K562 (cell line): ENCODE measurements around the gene UBTD1. TPM values are rescaled to one million over a fixed set of nuclear protein-coding genes. Genes with fewer than 3 reads are reported as not detected.

Experiments used
- FOXK1 ChIP-seq: sonication (generic); formaldehyde crosslinking; IDR thresholded peaks from 2 replicates; pipeline ENCODE4 v1.8.0; 2022; ENCODE audit warnings: missing genetic modification reagents, mild to moderate bottlenecking, borderline replicate concordance
- GATAD2B ChIP-seq: fragments of 450-650 bp; IDR thresholded peaks from 2 replicates; pipeline ENCODE4 v1.6.1; 2017; ENCODE audit warnings: mild to moderate bottlenecking, borderline replicate concordance
- HEY1 ChIP-seq: fragments of 250-450 bp; sonication (Bioruptor Pico); IDR thresholded peaks from 2 replicates; pipeline ENCODE4 v1.5.0; 2020; ENCODE audit warnings: mild to moderate bottlenecking, moderate library complexity, borderline replicate concordance
- KLF16 ChIP-seq: IDR thresholded peaks from 2 replicates; pipeline ENCODE4 v1.6.1; 2016; ENCODE audit warnings: antibody characterized with exemption
- MEIS2 ChIP-seq: fragments of 450-650 bp; IDR thresholded peaks from 2 replicates; pipeline ENCODE4 v1.6.1; 2014; ENCODE audit warnings: mild to moderate bottlenecking; ENCODE audit not compliant: partially characterized antibody
- NFE2 ChIP-seq: IDR thresholded peaks from 2 replicates; pipeline ENCODE4 v1.6.1; 2014; ENCODE audit warnings: antibody characterized with exemption, low read depth
- PRMT5 ChIP-seq: sonication (generic); formaldehyde crosslinking; IDR thresholded peaks from 2 replicates; pipeline ENCODE4 v1.5.0; 2020; ENCODE audit warnings: missing genetic modification reagents
- RAD21 ChIP-seq, 2 experiments: fragments of 250-450 bp in 1 of 2; fragments of 450-650 bp in 1 of 2; sonication (Bioruptor Pico) in 1 of 2; formaldehyde crosslinking in 1 of 2; IDR thresholded peaks in 1 of 2; conservative IDR thresholded peaks in 1 of 2; 2 replicates each; pipeline versions ENCODE4 v1.4.0 to v1.8.0; 2020 to 2022; ENCODE audit warnings: mild to moderate bottlenecking in 2 of 2, moderate library complexity in 1 of 2
- STAT5B ChIP-seq: fragments of 250-450 bp; sonication (Bioruptor Pico); IDR thresholded peaks from 2 replicates; pipeline ENCODE4 v1.8.0; 2021; ENCODE audit warnings: mild to moderate bottlenecking, inconsistent platforms
- TAL1 ChIP-seq: fragments of 450-650 bp; IDR thresholded peaks from 2 replicates; pipeline ENCODE4 v1.6.1; 2016; ENCODE audit warnings: mild to moderate bottlenecking
- ZFX ChIP-seq: sonication (generic); formaldehyde crosslinking; IDR thresholded peaks from 2 replicates; pipeline ENCODE4 v1.8.0; 2022; ENCODE audit warnings: mild to moderate bottlenecking, missing genetic modification reagents, moderate library complexity
- ZNF253 ChIP-seq: fragments of 250-450 bp; sonication (Bioruptor Pico); conservative IDR thresholded peaks from 2 replicates; pipeline ENCODE4 v1.6.1; 2021; ENCODE audit warnings: mild to moderate bottlenecking
- polyA plus RNA-seq, 8 experiments: library from polyadenylated mRNA; depleted of rRNA in 4 of 8; stranded (reverse) in 5 of 8; unstranded in 3 of 8; fragments of >200 nt; fragmentation: Nextera tagmentation in 2 of 8; fragmentation: Illumina TruSeq in 1 of 8; extraction: Ambion mirVana in 2 of 8; extraction: Trizol in 1 of 8; gene quantifications; 2 replicates each; pipeline versions ENCODE4 v1.2.1 to v1.2.3, GENCODE V29; 2011 to 2014; ENCODE audit warnings: inconsistent platforms in 1 of 8, missing spikeins in 1 of 8
- total RNA-seq, 7 experiments: library from RNA; depleted of rRNA in 6 of 7; stranded (reverse); fragments of >200 nt in 6 of 7; fragmentation: Illumina TruSeq in 2 of 7; extraction: Trizol in 2 of 7; gene quantifications; 2 replicates each; pipeline versions ENCODE4 v1.2.1 to v1.2.3, GENCODE V29; 2011 to 2021; ENCODE audit warnings: low replicate concordance in 1 of 7
- TF ChIP-seq, protein P1 (sequence below), 2 experiments: fragments of 450-650 bp; conservative IDR thresholded peaks; 2 replicates each; pipeline ENCODE4 v1.6.1; 2017; ENCODE audit warnings: mild to moderate bottlenecking in 2 of 2, moderate library complexity in 2 of 2
- TF ChIP-seq, protein P2 (sequence below): fragments of 250-450 bp; sonication (Bioruptor Pico); IDR thresholded peaks from 2 replicates; pipeline ENCODE4 v1.4.0; 2020; ENCODE audit warnings: borderline replicate concordance
- TF ChIP-seq, protein P3 (sequence below): fragments of 250-450 bp; sonication (Bioruptor Pico); IDR thresholded peaks from 2 replicates; pipeline ENCODE4 v1.8.0; 2022; ENCODE audit warnings: moderate library complexity, mild to moderate bottlenecking, inconsistent platforms
- TF ChIP-seq, protein P4 (sequence below): fragments of 450-650 bp; formaldehyde crosslinking; IDR thresholded peaks from 2 replicates; pipeline ENCODE4 v1.4.0; 2022; ENCODE audit warnings: missing genetic modification characterization
- TF ChIP-seq, protein P5 (sequence below), 2 experiments: fragments of 250-450 bp in 1 of 2; fragments of 450-650 bp in 1 of 2; sonication (Bioruptor Pico) in 1 of 2; IDR thresholded peaks; 2 replicates each; pipeline versions ENCODE4 v1.6.1 to v1.8.0; 2016 to 2021; ENCODE audit warnings: mild to moderate bottlenecking in 2 of 2, moderate library complexity in 2 of 2, missing compliant biosample characterization in 1 of 2, missing genetic modification characterization in 1 of 2
- TF ChIP-seq, protein P6 (sequence below): fragments of 450-650 bp; IDR thresholded peaks from 2 replicates; pipeline ENCODE4 v1.6.1; 2016
- TF ChIP-seq, protein P7 (sequence below): IDR thresholded peaks from 2 replicates; pipeline ENCODE4 v1.6.1; 2014; ENCODE audit warnings: antibody characterized with exemption

The UBTD1 gene
- total and polyA plus RNA-seq, 9 of the 15 experiments (the other 6 are each of a cell fraction or from before 2014, with no cell fraction given) = 0.08 to 1.6 (median 0.81) TPM; not detected in 1

DNA sequence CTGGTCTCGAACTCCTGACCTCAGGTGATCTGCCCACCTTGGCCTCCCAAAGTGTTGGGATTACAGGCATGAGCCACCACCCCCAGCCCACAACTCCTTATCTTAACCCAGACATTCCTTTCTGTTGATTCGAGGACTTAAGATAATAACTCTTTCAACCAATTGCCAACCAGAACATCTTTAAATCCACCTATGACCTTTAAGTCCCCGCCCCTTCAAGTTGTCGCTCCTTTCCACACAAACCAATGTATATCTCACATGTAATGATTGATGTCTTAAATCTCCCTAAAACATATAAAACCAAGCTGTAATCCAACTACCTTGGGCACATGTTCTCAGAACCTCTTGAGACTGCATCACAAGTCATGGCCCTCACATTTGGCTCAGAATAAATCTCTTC is 66.1 kb downstream of the UBTD1 start (continued):
- TF ChIP-seq TAL1 (peak; percentile 13; the same call in 1 of the 2 replicates), RAD21 (CRISPR knock-in tag; conservative IDR thresholded peaks at IDR 0.05 in 1 of 2, IDR thresholded peaks at IDR 0.05 in 1 of 2) (no peak), MEIS2 (peak; percentile 36), FOXK1 (CRISPR knock-in tag) (no peak), ZNF253 (CRISPR knock-in tag) (no peak), ZFX (CRISPR knock-in tag) (no peak), NFE2 (no peak), KLF16 (no peak), STAT5B (no peak), PRMT5 (CRISPR knock-in tag) (no peak), GATAD2B (no peak), HEY1 (CRISPR knock-in tag) (no peak)
- TF ChIP-seq, protein P1, sequence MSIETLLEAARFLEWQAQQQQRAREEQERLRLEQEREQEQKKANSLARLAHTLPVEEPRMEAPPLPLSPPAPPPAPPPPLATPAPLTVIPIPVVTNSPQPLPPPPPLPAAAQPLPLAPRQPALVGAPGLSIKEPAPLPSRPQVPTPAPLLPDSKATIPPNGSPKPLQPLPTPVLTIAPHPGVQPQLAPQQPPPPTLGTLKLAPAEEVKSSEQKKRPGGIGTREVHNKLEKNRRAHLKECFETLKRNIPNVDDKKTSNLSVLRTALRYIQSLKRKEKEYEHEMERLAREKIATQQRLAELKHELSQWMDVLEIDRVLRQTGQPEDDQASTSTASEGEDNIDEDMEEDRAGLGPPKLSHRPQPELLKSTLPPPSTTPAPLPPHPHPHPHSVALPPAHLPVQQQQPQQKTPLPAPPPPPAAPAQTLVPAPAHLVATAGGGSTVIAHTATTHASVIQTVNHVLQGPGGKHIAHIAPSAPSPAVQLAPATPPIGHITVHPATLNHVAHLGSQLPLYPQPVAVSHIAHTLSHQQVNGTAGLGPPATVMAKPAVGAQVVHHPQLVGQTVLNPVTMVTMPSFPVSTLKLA (conservative IDR thresholded peaks at IDR 0.05) = no peak
- TF ChIP-seq, protein P2, sequence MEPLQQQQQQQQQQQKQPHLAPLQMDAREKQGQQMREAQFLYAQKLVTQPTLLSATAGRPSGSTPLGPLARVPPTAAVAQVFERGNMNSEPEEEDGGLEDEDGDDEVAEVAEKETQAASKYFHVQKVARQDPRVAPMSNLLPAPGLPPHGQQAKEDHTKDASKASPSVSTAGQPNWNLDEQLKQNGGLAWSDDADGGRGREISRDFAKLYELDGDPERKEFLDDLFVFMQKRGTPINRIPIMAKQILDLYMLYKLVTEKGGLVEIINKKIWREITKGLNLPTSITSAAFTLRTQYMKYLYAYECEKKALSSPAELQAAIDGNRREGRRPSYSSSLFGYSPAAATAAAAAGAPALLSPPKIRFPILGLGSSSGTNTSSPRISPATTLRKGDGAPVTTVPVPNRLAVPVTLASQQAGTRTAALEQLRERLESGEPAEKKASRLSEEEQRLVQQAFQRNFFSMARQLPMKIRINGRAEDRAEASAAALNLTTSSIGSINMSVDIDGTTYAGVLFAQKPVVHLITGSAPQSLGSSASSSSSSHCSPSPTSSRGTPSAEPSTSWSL = no peak
- TF ChIP-seq, protein P3, sequence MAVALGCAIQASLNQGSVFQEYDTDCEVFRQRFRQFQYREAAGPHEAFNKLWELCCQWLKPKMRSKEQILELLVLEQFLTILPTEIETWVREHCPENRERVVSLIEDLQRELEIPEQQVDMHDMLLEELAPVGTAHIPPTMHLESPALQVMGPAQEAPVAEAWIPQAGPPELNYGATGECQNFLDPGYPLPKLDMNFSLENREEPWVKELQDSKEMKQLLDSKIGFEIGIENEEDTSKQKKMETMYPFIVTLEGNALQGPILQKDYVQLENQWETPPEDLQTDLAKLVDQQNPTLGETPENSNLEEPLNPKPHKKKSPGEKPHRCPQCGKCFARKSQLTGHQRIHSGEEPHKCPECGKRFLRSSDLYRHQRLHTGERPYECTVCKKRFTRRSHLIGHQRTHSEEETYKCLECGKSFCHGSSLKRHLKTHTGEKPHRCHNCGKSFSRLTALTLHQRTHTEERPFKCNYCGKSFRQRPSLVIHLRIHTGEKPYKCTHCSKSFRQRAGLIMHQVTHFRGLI (CRISPR knock-in tag) = no peak
- TF ChIP-seq, protein P4, sequence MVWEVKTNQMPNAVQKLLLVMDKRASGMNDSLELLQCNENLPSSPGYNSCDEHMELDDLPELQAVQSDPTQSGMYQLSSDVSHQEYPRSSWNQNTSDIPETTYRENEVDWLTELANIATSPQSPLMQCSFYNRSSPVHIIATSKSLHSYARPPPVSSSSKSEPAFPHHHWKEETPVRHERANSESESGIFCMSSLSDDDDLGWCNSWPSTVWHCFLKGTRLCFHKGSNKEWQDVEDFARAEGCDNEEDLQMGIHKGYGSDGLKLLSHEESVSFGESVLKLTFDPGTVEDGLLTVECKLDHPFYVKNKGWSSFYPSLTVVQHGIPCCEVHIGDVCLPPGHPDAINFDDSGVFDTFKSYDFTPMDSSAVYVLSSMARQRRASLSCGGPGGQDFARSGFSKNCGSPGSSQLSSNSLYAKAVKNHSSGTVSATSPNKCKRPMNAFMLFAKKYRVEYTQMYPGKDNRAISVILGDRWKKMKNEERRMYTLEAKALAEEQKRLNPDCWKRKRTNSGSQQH (CRISPR knock-in tag) = no peak
- TF ChIP-seq, protein P5, sequence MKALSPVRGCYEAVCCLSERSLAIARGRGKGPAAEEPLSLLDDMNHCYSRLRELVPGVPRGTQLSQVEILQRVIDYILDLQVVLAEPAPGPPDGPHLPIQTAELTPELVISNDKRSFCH (CRISPR knock-in tag; IDR thresholded peaks at IDR 0.05) = no peak
- TF ChIP-seq, protein P5 (tag; IDR thresholded peaks at IDR 0.05) = no peak
- TF ChIP-seq, protein P6, sequence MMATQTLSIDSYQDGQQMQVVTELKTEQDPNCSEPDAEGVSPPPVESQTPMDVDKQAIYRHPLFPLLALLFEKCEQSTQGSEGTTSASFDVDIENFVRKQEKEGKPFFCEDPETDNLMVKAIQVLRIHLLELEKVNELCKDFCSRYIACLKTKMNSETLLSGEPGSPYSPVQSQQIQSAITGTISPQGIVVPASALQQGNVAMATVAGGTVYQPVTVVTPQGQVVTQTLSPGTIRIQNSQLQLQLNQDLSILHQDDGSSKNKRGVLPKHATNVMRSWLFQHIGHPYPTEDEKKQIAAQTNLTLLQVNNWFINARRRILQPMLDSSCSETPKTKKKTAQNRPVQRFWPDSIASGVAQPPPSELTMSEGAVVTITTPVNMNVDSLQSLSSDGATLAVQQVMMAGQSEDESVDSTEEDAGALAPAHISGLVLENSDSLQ = peak; percentile 86
- TF ChIP-seq, protein P7, sequence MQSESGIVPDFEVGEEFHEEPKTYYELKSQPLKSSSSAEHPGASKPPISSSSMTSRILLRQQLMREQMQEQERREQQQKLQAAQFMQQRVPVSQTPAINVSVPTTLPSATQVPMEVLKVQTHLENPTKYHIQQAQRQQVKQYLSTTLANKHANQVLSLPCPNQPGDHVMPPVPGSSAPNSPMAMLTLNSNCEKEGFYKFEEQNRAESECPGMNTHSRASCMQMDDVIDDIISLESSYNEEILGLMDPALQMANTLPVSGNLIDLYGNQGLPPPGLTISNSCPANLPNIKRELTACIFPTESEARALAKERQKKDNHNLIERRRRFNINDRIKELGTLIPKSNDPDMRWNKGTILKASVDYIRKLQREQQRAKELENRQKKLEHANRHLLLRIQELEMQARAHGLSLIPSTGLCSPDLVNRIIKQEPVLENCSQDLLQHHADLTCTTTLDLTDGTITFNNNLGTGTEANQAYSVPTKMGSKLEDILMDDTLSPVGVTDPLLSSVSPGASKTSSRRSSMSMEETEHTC = no peak
